ENCODE data around the gene RASSF10.

RASSF10 gene

GRCh38 chr11:12993626-12994025, 15.5 kb upstream of the RASSF10 start:
- Histone ChIP-seq H3K27ac (no peak overlapping the region), H3K4me3 (no peak overlapping the region)
- no peak for DNase-seq (ENCODE audit: low spot score)
- no peak for TF ChIP-seq CTCF (IDR thresholded peaks at IDR 0.05)

- TF ChIP-seq CTCF (IDR thresholded peaks at IDR 0.05) = no peak
- DNase-seq (ENCODE audit: low spot score) = no peak
- no peak overlapping the region for H3K4me3 ChIP-seq
- peak overlapping the region in 1 of 2 donors; percentile 19 for H3K27ac ChIP-seq
Measured at GRCh38 chr11:12994476-12994875, 14.6 kb upstream of the RASSF10 start.

GRCh38 chr11:12995188-12995587, 13.9 kb upstream of the RASSF10 start:
- no peak overlapping the region for H3K4me3 ChIP-seq
- H3K27ac ChIP-seq = no peak overlapping the region
- no peak for DNase-seq (ENCODE audit: low spot score)
- no peak for TF ChIP-seq CTCF (IDR thresholded peaks at IDR 0.05)

GRCh38 chr11:12995823-12996222, 13.3 kb upstream of the RASSF10 start:
- H3K4me3 ChIP-seq = no peak overlapping the region
- no peak overlapping the region for H3K27ac ChIP-seq
- no peak for DNase-seq (ENCODE audit: low spot score)
- TF ChIP-seq CTCF (IDR thresholded peaks at IDR 0.05) = no peak

- no peak for TF ChIP-seq CTCF (IDR thresholded peaks at IDR 0.05)
- DNase-seq (ENCODE audit: low spot score) = no peak
- no peak overlapping the region for H3K27ac ChIP-seq
- H3K4me3 ChIP-seq = no peak overlapping the region
Measured at GRCh38 chr11:12997168-12997567, 11.9 kb upstream of the RASSF10 start.

GRCh38 chr11:12998336-12998735, 10.8 kb upstream of the RASSF10 start:
- no peak for TF ChIP-seq CTCF (IDR thresholded peaks at IDR 0.05)

GRCh38 chr11:12999597-12999996, 9.5 kb upstream of the RASSF10 start:
- DNase-seq (ENCODE audit: low spot score) = no peak
- TF ChIP-seq CTCF (IDR thresholded peaks at IDR 0.05) = no peak
- Histone ChIP-seq H3K27ac (no peak overlapping the region), H3K4me3 (no peak overlapping the region)

More at GRCh38 chr11:12998336-12998735, 10.8 kb upstream of the RASSF10 start:
- H3K27ac ChIP-seq = no peak overlapping the region
- no peak overlapping the region for H3K4me3 ChIP-seq
- no peak for DNase-seq (ENCODE audit: low spot score)

All from coronary artery (tissue), 2 donors.